Gastroesophageal sphincter (tissue), 3 donors: ENCODE results near the gene LHB.

Source experiments
- POLR2A ChIP-seq, 2 donors: fragments of 450-650 bp; IDR thresholded peaks; one replicate each; pipeline ENCODE4 v1.6.1; 2017; ENCODE audit warnings: antibody characterized with exemption in 2 of 2, mild to moderate bottlenecking in 2 of 2, moderate library complexity in 1 of 2
- TF ChIP-seq, protein P1 (sequence below), 4 experiments: fragments of 200-600 bp in 2 of 4; fragments of 450-650 bp in 2 of 4; sonication (generic) in 1 of 4; IDR thresholded peaks; one replicate each; pipeline ENCODE4 v1.5.1; 2017 to 2019; ENCODE audit warnings: antibody characterized with exemption in 4 of 4, mild to moderate bottlenecking in 2 of 4, moderate library complexity in 2 of 4

DNA sequence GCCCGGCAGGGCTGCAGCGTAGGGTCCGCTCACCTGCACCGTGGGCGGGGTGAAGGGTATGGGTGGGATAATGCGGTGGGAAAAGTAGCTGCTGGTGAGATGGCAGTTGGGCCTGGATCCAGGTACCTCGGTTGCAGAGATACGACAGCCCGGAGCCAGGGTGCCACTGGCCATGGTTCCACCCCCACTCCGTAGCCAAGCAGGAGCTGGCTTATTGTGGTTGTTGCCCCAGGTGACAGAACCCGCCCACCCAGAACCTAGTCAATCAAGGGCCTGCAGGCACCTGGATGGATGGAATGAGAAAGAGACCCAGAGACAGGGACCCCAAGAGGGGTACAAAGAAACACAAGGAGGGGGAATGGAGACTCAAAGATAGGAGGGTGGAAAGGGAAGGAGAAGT lies 3.5 kb upstream of the LHB start:
- TF ChIP-seq, protein P1, sequence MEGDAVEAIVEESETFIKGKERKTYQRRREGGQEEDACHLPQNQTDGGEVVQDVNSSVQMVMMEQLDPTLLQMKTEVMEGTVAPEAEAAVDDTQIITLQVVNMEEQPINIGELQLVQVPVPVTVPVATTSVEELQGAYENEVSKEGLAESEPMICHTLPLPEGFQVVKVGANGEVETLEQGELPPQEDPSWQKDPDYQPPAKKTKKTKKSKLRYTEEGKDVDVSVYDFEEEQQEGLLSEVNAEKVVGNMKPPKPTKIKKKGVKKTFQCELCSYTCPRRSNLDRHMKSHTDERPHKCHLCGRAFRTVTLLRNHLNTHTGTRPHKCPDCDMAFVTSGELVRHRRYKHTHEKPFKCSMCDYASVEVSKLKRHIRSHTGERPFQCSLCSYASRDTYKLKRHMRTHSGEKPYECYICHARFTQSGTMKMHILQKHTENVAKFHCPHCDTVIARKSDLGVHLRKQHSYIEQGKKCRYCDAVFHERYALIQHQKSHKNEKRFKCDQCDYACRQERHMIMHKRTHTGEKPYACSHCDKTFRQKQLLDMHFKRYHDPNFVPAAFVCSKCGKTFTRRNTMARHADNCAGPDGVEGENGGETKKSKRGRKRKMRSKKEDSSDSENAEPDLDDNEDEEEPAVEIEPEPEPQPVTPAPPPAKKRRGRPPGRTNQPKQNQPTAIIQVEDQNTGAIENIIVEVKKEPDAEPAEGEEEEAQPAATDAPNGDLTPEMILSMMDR (IDR thresholded peaks at IDR 0.05): no peak
- TF ChIP-seq POLR2A (IDR thresholded peaks at IDR 0.05): no peak
